ENCODE data around the gene SLX4IP. TPM values are rescaled to one million over a fixed set of nuclear protein-coding genes. Genes with fewer than 3 reads are reported as not detected.

SLX4IP gene
- total RNA-seq, 4 donors from 2014 or later = 3.4 to 6.3 (median 3.9) TPM

DNA sequence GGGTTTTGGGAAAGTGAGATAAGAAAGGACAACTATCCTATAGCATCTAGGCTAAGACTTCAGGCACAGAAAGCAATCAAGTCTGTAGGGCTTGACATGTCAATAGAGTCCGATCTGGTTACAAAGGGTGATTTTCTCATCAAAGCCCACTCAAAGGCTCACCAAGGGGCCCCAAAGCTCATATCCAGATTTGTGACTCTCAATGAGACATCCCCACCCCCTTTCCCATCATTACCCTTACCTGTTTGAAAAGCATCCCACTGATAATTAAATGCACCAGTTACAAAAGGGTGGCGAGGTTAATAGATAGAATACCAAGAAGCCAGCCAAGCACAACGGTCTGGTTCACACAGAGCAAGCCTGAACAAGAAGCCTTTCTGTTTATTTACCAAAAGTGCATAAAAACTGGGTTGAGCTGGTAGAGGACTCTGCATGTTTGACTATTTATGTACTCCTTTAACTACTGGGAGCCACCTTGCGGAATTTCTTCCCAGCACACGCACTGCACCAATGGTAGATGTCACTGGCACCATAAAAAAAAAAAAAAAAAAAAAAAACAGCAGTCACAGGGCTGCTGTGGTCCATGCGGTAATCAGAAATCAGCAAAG lies 232.6 kb downstream of the SLX4IP start:
- Histone ChIP-seq H3K36me3 (peaks cover 4 to 60% (median 10%) of the 10 kb centered on the region in 3 donors), H3K9me3 (no peaks in the 10 kb centered on the region), H3K27me3 (no peaks in the 10 kb centered on the region), H3K4me3 (peak overlapping the region; percentile 3 to 94 (median 74)), H3K27ac (peak overlapping the region; percentile 83 to 100 (median 98)), H3K4me1 (peaks cover 34 to 92% (median 70%) of the 10 kb centered on the region in 3 donors)
- TF ChIP-seq, protein P1, sequence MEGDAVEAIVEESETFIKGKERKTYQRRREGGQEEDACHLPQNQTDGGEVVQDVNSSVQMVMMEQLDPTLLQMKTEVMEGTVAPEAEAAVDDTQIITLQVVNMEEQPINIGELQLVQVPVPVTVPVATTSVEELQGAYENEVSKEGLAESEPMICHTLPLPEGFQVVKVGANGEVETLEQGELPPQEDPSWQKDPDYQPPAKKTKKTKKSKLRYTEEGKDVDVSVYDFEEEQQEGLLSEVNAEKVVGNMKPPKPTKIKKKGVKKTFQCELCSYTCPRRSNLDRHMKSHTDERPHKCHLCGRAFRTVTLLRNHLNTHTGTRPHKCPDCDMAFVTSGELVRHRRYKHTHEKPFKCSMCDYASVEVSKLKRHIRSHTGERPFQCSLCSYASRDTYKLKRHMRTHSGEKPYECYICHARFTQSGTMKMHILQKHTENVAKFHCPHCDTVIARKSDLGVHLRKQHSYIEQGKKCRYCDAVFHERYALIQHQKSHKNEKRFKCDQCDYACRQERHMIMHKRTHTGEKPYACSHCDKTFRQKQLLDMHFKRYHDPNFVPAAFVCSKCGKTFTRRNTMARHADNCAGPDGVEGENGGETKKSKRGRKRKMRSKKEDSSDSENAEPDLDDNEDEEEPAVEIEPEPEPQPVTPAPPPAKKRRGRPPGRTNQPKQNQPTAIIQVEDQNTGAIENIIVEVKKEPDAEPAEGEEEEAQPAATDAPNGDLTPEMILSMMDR (IDR thresholded peaks at IDR 0.05) = peak in 3 of 6 experiments; percentile 18 to 33 (median 30)
- no peak for TF ChIP-seq POLR2A (IDR thresholded peaks at IDR 0.05)
- WGBS, 2 donors = 39 to 47% methylated on average over 6 of the region's 6 CpGs
- intact Hi-C loops (cut with DNase I) = loop anchor here (10.0 kb wide), 2 partner anchors 73 to 113 kb away; no protein-coding TSS in a partner anchor
- no peak for DNase-seq

- Histone ChIP-seq H3K9me3 (no peaks in the 10 kb centered on the region), H3K27me3 (no peaks in the 10 kb centered on the region), H3K36me3 (peaks cover 4 to 51% (median 7%) of the 10 kb centered on the region in 3 donors), H3K4me3 (peak overlapping the region; percentile 55 to 97 (median 93)), H3K27ac (peak overlapping the region; percentile 70 to 100 (median 98)), H3K4me1 (peaks cover 30 to 81% (median 60%) of the 10 kb centered on the region in 3 donors)
- intact Hi-C loops (cut with DNase I) = loop anchor here (10.0 kb wide), 2 partner anchors 74 to 114 kb away; no protein-coding TSS in a partner anchor
- TF ChIP-seq, protein P1 (IDR thresholded peaks at IDR 0.05) = no peak
- TF ChIP-seq POLR2A (IDR thresholded peaks at IDR 0.05) = no peak
- 28 to 31% methylated on average over 7 of the region's 7 CpGs for WGBS, 2 donors
- no peak for DNase-seq
Observed at GRCh38 chr20:10668677-10669368, 233.7 kb downstream of the SLX4IP start.

DNA sequence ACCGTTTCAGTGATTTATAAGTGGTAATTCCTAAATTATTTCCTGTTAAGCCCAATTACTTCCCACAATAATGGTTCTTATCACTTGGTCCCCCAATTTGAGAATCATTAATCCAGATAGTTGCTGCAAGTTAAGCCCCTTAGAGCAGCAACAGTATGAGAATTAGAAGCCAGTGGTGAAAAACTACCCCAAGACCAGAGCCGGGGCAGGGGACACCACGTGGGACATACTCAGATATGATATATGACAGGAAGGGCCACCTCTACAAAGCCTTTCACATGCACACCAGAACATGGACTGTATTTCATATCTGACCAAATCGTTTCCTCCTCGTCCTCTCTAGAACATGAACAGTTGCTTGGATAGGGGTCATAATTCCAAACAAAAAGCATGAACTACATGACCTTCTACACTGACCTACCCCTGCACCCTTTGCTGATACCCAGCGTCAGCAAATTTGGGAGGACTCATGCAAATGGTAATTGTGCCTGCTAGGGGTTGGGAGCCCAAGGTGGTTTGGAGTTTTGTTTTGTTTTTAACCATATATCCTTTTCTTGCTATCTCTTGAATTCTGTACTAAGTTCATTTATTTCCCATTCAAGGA lies 234.8 kb downstream of the SLX4IP start:
- intact Hi-C loops (cut with DNase I) = loop anchor here (10.0 kb wide), 4 partner anchors 75 to 605 kb away; no protein-coding TSS in a partner anchor
- TF ChIP-seq, protein P1 (IDR thresholded peaks at IDR 0.05) = no peak
- no peak for TF ChIP-seq POLR2A (IDR thresholded peaks at IDR 0.05)
- Histone ChIP-seq H3K36me3 (peaks cover 4 to 42% (median 7%) of the 10 kb centered on the region in 3 donors), H3K27me3 (no peaks in the 10 kb centered on the region), H3K4me1 (peaks cover 25 to 73% (median 51%) of the 10 kb centered on the region in 3 donors), H3K27ac (peak overlapping the region; percentile 97 to 100 (median 98)), H3K9me3 (no peaks in the 10 kb centered on the region), H3K4me3 (peak overlapping the region; percentile 92 to 97 (median 94))
- DNase-seq = no peak
- 10 to 11% methylated on average over 6 of the region's 6 CpGs for WGBS, 2 donors

GRCh38 chr20:10670501-10671220 lies 235.6 kb downstream of the SLX4IP start:
- Histone ChIP-seq H3K9me3 (no peaks in the 10 kb centered on the region), H3K27ac (peak overlapping the region; percentile 97 to 100 (median 98)), H3K4me1 (peaks cover 24 to 73% (median 50%) of the 10 kb centered on the region in 3 donors), H3K27me3 (no peaks in the 10 kb centered on the region), H3K36me3 (peaks cover 4 to 42% (median 7%) of the 10 kb centered on the region in 3 donors), H3K4me3 (peak overlapping the region; percentile 92 to 97 (median 94))
- no peak for DNase-seq
- intact Hi-C loops (cut with DNase I) = loop anchor here (10.0 kb wide), 2 partner anchors 534 to 604 kb away; no protein-coding TSS in a partner anchor
- TF ChIP-seq, protein P1 (IDR thresholded peaks at IDR 0.05) = no peak
- no peak for TF ChIP-seq POLR2A (IDR thresholded peaks at IDR 0.05)
- WGBS, 2 donors = 6 to 15% methylated on average over 17 of the region's 18 CpGs

Data from esophagus squamous epithelium (tissue), 5 donors.